Spinal cord (tissue), 10 donors: ENCODE measurements around the gene RRAS2. TPM values are rescaled to one million over a fixed set of nuclear protein-coding genes. Genes with fewer than 3 reads are reported as not detected.

Source experiments
- DNase-seq, 6 donors: peaks; one replicate each; pipeline versions ENCODE4 v3.0.0 to v3.0.0-alpha.2; 2013 to 2015; ENCODE audit warnings: low spot score in 6 of 6, low read depth in 4 of 6
- H3K27ac ChIP-seq: one replicate; pipeline ENCODE4 v1.5.1; 2013; ENCODE audit warnings: low read depth, low read length, control low read depth
- H3K27me3 ChIP-seq: one replicate; pipeline ENCODE4 v1.6.1; 2013; ENCODE audit warnings: low read length; ENCODE audit not compliant: control insufficient read depth, insufficient read depth
- H3K36me3 ChIP-seq: one replicate; pipeline ENCODE4 v1.6.1; 2013; ENCODE audit warnings: low read length; ENCODE audit not compliant: control insufficient read depth, insufficient read depth
- H3K4me1 ChIP-seq: one replicate; pipeline ENCODE4 v1.6.1; 2013; ENCODE audit warnings: low read length; ENCODE audit not compliant: control insufficient read depth, insufficient read depth
- H3K4me3 ChIP-seq: one replicate; pipeline ENCODE4 v1.5.1; 2013; ENCODE audit warnings: low read depth, low read length, control low read depth
- H3K9me3 ChIP-seq: one replicate; pipeline ENCODE4 v1.6.1; 2013; ENCODE audit warnings: low read length; ENCODE audit not compliant: control insufficient read depth, insufficient read depth
- WGBS: methylation state at CpG from one replicate; pipeline ENCODE4 v1.1.5; 2013; ENCODE audit warnings: missing lambda C conversion rate; ENCODE audit not compliant: insufficient coverage; 5-methylcytosine and 5-hydroxymethylcytosine counted together
- polyA plus RNA-seq, 2 donors: library from polyadenylated mRNA; unstranded; fragments of 120-200 nt; gene quantifications; one replicate each; pipeline ENCODE4 v1.2.1, GENCODE V29; 2013; ENCODE audit not compliant: insufficient read length in 2 of 2
- total RNA-seq, 2 donors: library from RNA; depleted of rRNA in 1 of 2; stranded (reverse); fragments of 120-200 nt in 1 of 2; fragments of >200 nt in 1 of 2; gene quantifications; one replicate each; pipeline versions ENCODE4 v1.2.3 to v1.2.4, GENCODE V29; 2013 to 2014
- donor health status: healthy.

Gene RRAS2
- total and polyA plus RNA-seq, 4 donors, result 44.0 to 56.2 (median 53.3) TPM

DNA sequence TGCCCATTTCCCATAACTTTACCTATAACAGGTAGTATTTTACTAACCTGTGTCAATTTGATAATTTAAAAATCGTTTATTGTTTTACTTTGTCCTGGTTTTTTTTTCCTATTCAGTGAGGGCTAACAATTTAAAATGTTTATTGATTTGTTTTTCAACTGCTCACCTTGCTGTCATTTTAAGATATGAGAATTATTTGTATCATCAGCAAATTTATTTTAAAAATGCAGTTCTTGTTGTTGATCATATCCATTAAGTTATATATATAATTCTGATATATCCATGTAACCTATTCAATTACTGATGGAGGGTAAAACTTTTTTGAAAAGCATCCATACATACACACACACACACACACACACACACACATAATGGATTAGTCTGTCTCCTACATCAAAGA lies 24.8 kb downstream of the RRAS2 start:
- no peaks in the 10 kb centered on the region for H3K27me3 ChIP-seq
- no peaks in the 10 kb centered on the region for H3K4me1 ChIP-seq
- H3K9me3 ChIP-seq, result no peaks in the 10 kb centered on the region
- DNase-seq, result no peak
- WGBS, result no CpG with 5 or more reads among the region's 1 CpG
- H3K27ac ChIP-seq, result no peak overlapping the region
- no peak overlapping the region for H3K4me3 ChIP-seq
- no peaks in the 10 kb centered on the region for H3K36me3 ChIP-seq

GRCh38 chr11:14331476-14332136 lies 27.4 kb downstream of the RRAS2 start:
- no peaks in the 10 kb centered on the region for H3K36me3 ChIP-seq
- H3K4me3 ChIP-seq, result no peak overlapping the region
- H3K27ac ChIP-seq, result no peak overlapping the region
- no peak for DNase-seq
- no peaks in the 10 kb centered on the region for H3K4me1 ChIP-seq
- H3K9me3 ChIP-seq, result no peaks in the 10 kb centered on the region
- no CpG with 5 or more reads among the region's 6 CpGs for WGBS
- H3K27me3 ChIP-seq, result no peaks in the 10 kb centered on the region

- H3K4me1 ChIP-seq, result no peaks in the 10 kb centered on the region
- no peaks in the 10 kb centered on the region for H3K36me3 ChIP-seq
- H3K9me3 ChIP-seq, result no peaks in the 10 kb centered on the region
- no peak overlapping the region for H3K4me3 ChIP-seq
- no peak for DNase-seq
- H3K27me3 ChIP-seq, result no peaks in the 10 kb centered on the region
- 71% methylated on average over 1 of the region's 2 CpGs for WGBS
- H3K27ac ChIP-seq, result no peak overlapping the region
Measured at GRCh38 chr11:14330881-14331280, 28.1 kb downstream of the RRAS2 start.

DNA sequence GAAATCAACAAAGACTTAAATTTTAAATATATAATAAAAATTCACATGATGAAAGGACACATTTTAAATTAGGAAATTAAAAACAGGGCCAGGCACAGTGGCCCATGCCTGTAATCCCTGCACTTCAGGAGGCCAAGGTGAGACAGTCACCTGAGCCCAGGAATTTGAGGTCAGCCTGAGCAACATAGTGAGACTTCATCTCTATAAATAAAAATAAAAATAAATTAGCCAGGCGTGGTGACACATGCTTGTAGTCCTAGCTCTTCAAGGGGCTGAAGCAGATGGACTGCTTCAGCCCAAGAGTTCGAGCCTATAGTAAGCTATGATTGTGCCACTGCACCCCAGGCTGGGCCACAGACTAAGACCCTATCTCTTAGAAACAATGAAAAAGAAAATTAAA lies 29.3 kb downstream of the RRAS2 start:
- H3K4me1 ChIP-seq, result no peaks in the 10 kb centered on the region
- DNase-seq, result no peak
- WGBS, result no CpG with 5 or more reads among the region's 2 CpGs

DNA sequence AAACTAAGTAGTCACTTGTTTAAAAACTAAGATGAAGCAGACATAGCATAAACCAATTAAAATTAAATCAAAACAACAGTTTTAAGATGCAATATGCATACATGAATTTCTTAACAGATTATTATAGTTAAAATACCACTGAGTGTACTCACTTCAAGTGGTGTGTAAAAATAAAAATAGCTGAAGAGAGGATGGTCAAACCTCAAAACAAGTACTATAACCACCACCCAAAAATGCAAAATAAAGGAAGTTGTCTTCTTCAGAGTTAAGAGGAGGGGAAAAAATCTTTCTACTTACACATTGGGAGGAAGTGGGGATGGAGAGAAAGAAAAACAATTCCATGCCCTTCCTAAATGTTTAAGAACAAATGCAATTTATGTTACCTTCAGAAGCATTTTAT lies 31.9 kb downstream of the RRAS2 start:
- Histone ChIP-seq H3K27me3 (no peaks in the 10 kb centered on the region), H3K4me1 (no peaks in the 10 kb centered on the region), H3K36me3 (no peaks in the 10 kb centered on the region), H3K9me3 (no peaks in the 10 kb centered on the region), H3K4me3 (no peak overlapping the region), H3K27ac (no peak overlapping the region)
- no peak for DNase-seq

More for the DNA sequence above, 29.3 kb downstream of the RRAS2 start:
- H3K36me3 ChIP-seq, result no peaks in the 10 kb centered on the region
- no peaks in the 10 kb centered on the region for H3K27me3 ChIP-seq
- no peak overlapping the region for H3K27ac ChIP-seq
- no peaks in the 10 kb centered on the region for H3K9me3 ChIP-seq
- H3K4me3 ChIP-seq, result no peak overlapping the region

DNA sequence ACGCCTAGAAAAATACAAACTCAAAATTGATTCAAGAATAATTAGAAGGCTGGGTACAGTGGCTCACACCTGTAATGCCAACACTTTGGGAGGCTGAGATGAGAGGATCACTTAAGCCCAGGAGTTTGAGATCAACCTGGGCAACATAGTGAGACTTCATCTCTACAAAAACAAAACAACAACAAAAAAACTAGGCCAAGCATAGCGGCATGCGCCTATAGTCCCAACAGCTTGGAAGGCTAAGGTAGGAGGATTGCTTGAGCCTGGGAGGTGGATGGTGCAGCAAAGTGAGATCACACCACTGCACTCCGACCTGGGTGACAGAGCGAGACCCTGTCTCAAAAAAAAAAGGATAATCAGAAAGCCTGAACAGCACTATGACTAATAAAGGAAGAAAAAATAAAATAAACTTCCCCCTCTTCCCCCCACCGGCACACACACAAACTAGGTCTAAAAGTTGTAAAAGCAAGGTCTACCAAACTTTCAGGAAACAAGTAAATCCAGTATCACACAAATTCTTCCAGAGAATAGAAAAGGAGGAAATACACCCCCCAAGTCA lies 35.8 kb downstream of the RRAS2 start:
- H3K27ac ChIP-seq, result no peak overlapping the region
- WGBS, result no CpG with 5 or more reads among the region's 6 CpGs
- no peaks in the 10 kb centered on the region for H3K9me3 ChIP-seq
- H3K27me3 ChIP-seq, result no peaks in the 10 kb centered on the region
- H3K4me3 ChIP-seq, result no peak overlapping the region
- H3K4me1 ChIP-seq, result no peaks in the 10 kb centered on the region
- DNase-seq, result no peak
- H3K36me3 ChIP-seq, result no peaks in the 10 kb centered on the region

- Histone ChIP-seq H3K36me3 (no peaks in the 10 kb centered on the region), H3K27me3 (no peaks in the 10 kb centered on the region), H3K9me3 (no peaks in the 10 kb centered on the region), H3K4me1 (no peaks in the 10 kb centered on the region), H3K4me3 (no peak overlapping the region), H3K27ac (no peak overlapping the region)
- DNase-seq, result no peak
- no CpG with 5 or more reads among the region's 2 CpGs for WGBS
Measured at GRCh38 chr11:14322510-14322909, 36.5 kb downstream of the RRAS2 start.

DNA sequence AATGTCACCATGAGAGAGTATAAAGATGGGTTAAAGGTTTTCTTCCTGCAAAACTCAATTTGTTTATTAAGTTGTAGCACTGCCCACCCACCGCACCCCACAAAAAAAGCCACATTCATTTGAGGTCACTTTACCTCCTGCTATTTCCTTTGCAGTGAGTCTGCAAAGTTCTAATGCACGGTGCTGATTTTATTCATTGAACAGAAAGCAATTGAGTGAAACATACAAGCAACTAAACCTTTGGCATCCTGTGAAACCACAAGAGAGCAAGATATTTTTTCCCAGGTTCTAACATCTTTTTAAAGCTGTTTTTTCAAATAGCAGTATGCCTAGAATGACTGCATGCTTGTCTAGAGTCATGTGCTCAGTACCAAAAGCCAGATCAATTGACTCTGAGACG lies 39.0 kb downstream of the RRAS2 start:
- Histone ChIP-seq H3K4me3 (no peak overlapping the region), H3K27ac (no peak overlapping the region), H3K36me3 (no peaks in the 10 kb centered on the region), H3K9me3 (no peaks in the 10 kb centered on the region), H3K4me1 (no peaks in the 10 kb centered on the region), H3K27me3 (no peaks in the 10 kb centered on the region)
- no peak for DNase-seq
- WGBS, result 11% methylated on average over 1 of the region's 3 CpGs

GRCh38 chr11:14318581-14318981 lies 40.4 kb downstream of the RRAS2 start:
- Histone ChIP-seq H3K27me3 (no peaks in the 10 kb centered on the region), H3K27ac (no peak overlapping the region), H3K4me3 (no peak overlapping the region), H3K9me3 (no peaks in the 10 kb centered on the region), H3K36me3 (no peaks in the 10 kb centered on the region), H3K4me1 (no peaks in the 10 kb centered on the region)
- DNase-seq, result no peak
- no CpG with 5 or more reads among the region's 1 CpG for WGBS

GRCh38 chr11:14317659-14318325 lies 41.2 kb downstream of the RRAS2 start:
- no peaks in the 10 kb centered on the region for H3K27me3 ChIP-seq
- DNase-seq, result no peak
- no peak overlapping the region for H3K4me3 ChIP-seq
- H3K4me1 ChIP-seq, result no peaks in the 10 kb centered on the region
- H3K27ac ChIP-seq, result no peak overlapping the region
- WGBS, result 94% methylated on average over 3 of the region's 7 CpGs
- no peaks in the 10 kb centered on the region for H3K9me3 ChIP-seq
- H3K36me3 ChIP-seq, result no peaks in the 10 kb centered on the region
